ENCODE data around the gene TEP1. TPM values are rescaled to one million over a fixed set of nuclear protein-coding genes. Genes with fewer than 3 reads are reported as not detected.

TEP1 gene
- total and polyA plus RNA-seq, 2 of the 13 experiments (the other 11 are each of a cell fraction or from before 2014, with no cell fraction given) = 11.0 to 12.8 TPM

- no peak for TF ChIP-seq ZNF530 (CRISPR knock-in tag; IDR thresholded peaks at IDR 0.05; ENCODE audit: low read depth)
- no peak for TF ChIP-seq SYNCRIP (IDR thresholded peaks at IDR 0.05; ENCODE audit: insufficient read depth, low read depth, low read length)
- TF ChIP-seq MAF1 (CRISPR knock-in tag; IDR thresholded peaks at IDR 0.05; ENCODE audit: borderline replicate concordance) = peak; percentile 98
- TF ChIP-seq SMARCE1 (IDR thresholded peaks at IDR 0.05; ENCODE audit: borderline replicate concordance) = no peak
- TF ChIP-seq ZNF253 (CRISPR knock-in tag; IDR thresholded peaks at IDR 0.05; ENCODE audit: borderline replicate concordance) = no peak
- TF ChIP-seq SRSF9 (IDR thresholded peaks at IDR 0.05; ENCODE audit: borderline replicate concordance, insufficient read depth, low read depth, low read length, poor library complexity, severe bottlenecking) = no peak
- TF ChIP-seq ZNF335 (CRISPR knock-in tag; IDR thresholded peaks at IDR 0.05) = peak; percentile 86; the same call in 1 of the 2 replicates
- TF ChIP-seq NR3C1 (CRISPR knock-in tag; IDR thresholded peaks at IDR 0.05) = no peak
- peak; percentile 81; the same call in 1 of the 2 replicates for TF ChIP-seq SAFB2 (CRISPR knock-in tag; IDR thresholded peaks at IDR 0.05; ENCODE audit: borderline replicate concordance, low read depth)
- TF ChIP-seq ATF6 (CRISPR knock-in tag; conservative IDR thresholded peaks at IDR 0.05) = no peak
- peak; percentile 95 for TF ChIP-seq E2F5 (CRISPR knock-in tag; conservative IDR thresholded peaks at IDR 0.05)
- TF ChIP-seq RFXANK (CRISPR knock-in tag; IDR thresholded peaks at IDR 0.05) = no peak; the same call in 1 of the 2 replicates
- TF ChIP-seq ZNF710 (CRISPR knock-in tag; IDR thresholded peaks at IDR 0.05; ENCODE audit: borderline replicate concordance) = peak; percentile 76; the same call in 1 of the 2 replicates
- TF ChIP-seq ZBTB42 (CRISPR knock-in tag; IDR thresholded peaks at IDR 0.05) = no peak; the same call in 1 of the 2 replicates
- TF ChIP-seq ZGPAT (CRISPR knock-in tag; IDR thresholded peaks at IDR 0.05) = peak; percentile 97
- no peak for TF ChIP-seq IKZF1 (IDR thresholded peaks at IDR 0.05)
- peak; percentile 74; the same call in 1 of the 2 replicates for TF ChIP-seq MXD1 (CRISPR knock-in tag; IDR thresholded peaks at IDR 0.05)
- peak; percentile 66 for TF ChIP-seq ELF3 (CRISPR knock-in tag; IDR thresholded peaks at IDR 0.05)
- TF ChIP-seq ZBTB7A (CRISPR knock-in tag; IDR thresholded peaks at IDR 0.05) = 0 out of 2 replicates have a peak, but pooled peaks have one; percentile 18
- TF ChIP-seq ONECUT2 (CRISPR knock-in tag; IDR thresholded peaks at IDR 0.05) = peak; percentile 50
- no peak for TF ChIP-seq GPN1 (CRISPR knock-in tag; IDR thresholded peaks at IDR 0.05; ENCODE audit: borderline replicate concordance)
- TF ChIP-seq TEAD3 (CRISPR knock-in tag; optimal IDR thresholded peaks at IDR 0.05; ENCODE audit: borderline replicate concordance) = peak; percentile 98
- peak; percentile 75; the same call in 1 of the 2 replicates for TF ChIP-seq RELA (CRISPR knock-in tag; IDR thresholded peaks at IDR 0.05)
- no peak for TF ChIP-seq EEA1 (CRISPR knock-in tag; IDR thresholded peaks at IDR 0.05; ENCODE audit: borderline replicate concordance)
Observed at GRCh38 chr14:20343092-20343861, 70.0 kb downstream of the TEP1 start, which contains the start of gene PARP2 (continued).
